Activated CD8-positive, alpha-beta memory T cell treated with anti-CD3 and anti-CD28 coated beads for 1 hour (primary cell): ENCODE data around the gene TFPI.
"Not testable (repeated sequence)": the region's sequence is repeated elsewhere in the genome, so short reads cannot be mapped to it uniquely, and the experiment has no call there.

Experiments used
- DNase-seq, 2 donors: peaks; one replicate each; pipeline ENCODE4 v3.0.0-alpha.2; 2020; ENCODE audit warnings: low read depth in 1 of 2; ENCODE audit errors: extremely low read depth in 1 of 2

The TFPI gene

GRCh38 chr2:187554011-187554703 is at the start of gene TFPI:
Gene TFPI (minus strand): TSS chr2:187554435. CDS start chr2:187503768, 50,667 bp downstream.
- DNase-seq, result no peak

- no peak for DNase-seq
Observed at GRCh38 chr2:187594801-187595200, 40.6 kb upstream of the TFPI start.

GRCh38 chr2:187593697-187594096 is 39.5 kb upstream of the TFPI start:
- no peak for DNase-seq

DNA sequence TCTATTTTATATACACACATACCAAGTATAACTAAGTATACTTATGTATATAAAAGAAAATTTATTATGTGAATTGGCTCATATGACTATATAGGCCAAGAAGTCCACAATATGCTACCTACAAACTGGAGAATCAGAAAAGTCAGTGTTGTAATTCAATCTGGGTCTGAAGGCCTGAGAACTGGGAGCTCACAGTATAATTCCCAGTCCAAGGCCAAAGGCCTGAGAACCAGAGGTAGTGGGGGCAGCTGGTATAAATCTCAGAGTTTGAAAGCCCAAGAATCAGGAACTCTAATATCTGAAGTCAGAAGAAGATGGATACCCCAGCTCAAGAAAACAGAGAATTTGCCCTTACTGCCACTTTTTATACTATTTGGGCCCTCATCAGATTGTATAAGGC is 38.9 kb upstream of the TFPI start:
- no peak for DNase-seq

DNA sequence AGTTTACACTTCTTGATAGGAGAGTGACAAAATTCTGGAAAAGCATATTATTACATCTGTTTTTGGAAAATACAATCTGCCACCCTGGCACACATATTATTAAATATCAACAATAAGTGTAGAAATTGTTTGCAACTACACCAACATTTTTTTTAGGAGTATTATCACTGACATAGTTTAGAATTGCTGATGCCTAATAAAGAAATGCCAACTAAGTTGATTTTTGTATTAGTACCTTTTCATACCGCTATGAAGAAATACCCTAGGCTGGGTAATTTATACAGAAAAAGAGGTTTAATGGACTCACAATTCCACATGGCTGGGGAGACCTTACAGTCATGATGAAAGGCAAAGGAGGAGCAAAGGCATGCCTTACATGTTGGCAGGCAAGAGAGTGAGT is 35.9 kb upstream of the TFPI start:
- no peak for DNase-seq

DNA sequence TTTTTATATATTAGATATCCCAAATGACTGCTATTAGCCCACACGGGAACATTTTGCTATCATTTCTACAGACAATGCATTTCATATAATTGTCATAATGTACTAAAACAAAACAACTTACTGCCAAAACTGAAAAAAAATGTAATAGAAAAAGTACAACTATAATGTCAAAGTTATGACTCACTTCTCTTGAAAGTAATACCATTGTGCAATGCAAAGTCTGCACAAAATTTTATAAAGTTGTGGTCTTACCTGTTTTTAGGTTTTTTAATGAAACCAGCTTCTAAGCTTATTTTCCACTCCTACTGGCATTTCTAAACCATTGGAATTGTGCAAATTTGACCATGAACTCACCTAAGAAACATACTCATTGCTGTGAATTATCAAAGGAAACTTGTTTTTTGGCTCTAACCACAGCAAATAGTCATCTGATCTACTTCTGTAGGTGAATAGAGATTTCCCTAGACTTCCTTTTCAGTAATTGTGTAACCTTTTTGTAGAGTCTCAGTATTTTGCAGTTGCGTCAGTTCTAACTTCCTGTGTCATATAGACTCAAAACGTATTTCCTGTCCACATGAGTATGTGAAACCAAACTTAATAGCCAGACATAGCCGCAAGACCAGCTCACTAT is 31.9 kb upstream of the TFPI start:
- no peak for DNase-seq

- no peak for DNase-seq
Observed at GRCh38 chr2:187581125-187581896, 27.1 kb upstream of the TFPI start.

DNA sequence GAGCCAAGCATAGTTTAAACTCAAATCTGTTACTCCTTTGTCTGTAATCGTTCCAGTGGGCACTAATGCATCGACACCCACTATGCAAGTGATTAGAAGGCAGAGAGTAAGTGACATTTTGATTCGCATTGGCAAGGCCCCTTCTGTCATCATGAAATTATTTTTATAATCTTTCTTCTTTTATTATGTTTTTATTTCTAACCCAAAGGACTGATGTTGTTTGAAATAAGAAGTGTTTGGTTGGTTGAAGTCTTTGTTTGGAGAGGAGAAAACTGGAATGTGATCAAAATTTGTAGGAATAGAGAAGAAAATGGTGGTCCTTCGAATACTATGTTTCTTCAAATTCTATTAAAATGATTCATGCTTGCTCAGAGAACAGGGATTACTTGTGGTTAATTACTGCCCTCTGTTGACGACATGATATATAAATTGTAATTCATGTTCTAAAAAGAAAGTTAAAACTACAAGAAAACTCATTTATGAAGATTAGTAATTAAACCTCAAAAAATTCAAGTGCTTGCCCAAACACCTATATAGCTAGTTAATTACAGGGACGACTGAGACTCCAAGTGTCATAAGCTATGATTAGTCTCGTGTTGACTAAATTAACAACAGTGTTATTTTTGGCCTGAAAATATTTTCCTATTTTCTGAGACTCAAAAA is 26.4 kb upstream of the TFPI start:
- DNase-seq, result no peak

GRCh38 chr2:187577310-187577709 is 23.1 kb upstream of the TFPI start:
- DNase-seq, result no peak

GRCh38 chr2:187576906-187577305 is 22.7 kb upstream of the TFPI start:
- DNase-seq, result no peak

GRCh38 chr2:187575751-187576067 is 21.5 kb upstream of the TFPI start:
- no peak for DNase-seq

GRCh38 chr2:187574969-187575750 is 20.9 kb upstream of the TFPI start:
- no peak for DNase-seq

DNA sequence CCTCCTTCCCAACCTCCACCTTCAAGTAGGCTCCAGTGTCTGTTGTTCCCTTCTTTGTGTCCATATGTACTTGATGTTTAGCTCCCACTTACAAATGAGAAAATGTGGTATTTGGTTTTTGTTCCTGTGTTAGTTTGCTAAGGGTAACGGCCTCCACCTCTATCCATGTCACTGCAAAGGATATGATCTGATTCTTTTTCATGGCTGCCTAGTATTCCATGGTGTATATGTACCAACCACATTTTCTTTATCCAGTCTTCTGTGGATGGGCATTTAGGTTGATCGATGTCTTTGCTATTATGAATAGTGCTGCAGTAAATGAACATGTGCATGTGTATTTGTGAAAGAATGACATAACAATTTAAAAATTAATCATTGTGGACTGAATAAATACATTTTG is 19.5 kb upstream of the TFPI start:
- no peak for DNase-seq

- not testable (repeated sequence) for DNase-seq
Observed at GRCh38 chr2:187571996-187572395, 17.8 kb upstream of the TFPI start.

GRCh38 chr2:187569571-187569970 is 15.3 kb upstream of the TFPI start:
- no peak for DNase-seq

DNA sequence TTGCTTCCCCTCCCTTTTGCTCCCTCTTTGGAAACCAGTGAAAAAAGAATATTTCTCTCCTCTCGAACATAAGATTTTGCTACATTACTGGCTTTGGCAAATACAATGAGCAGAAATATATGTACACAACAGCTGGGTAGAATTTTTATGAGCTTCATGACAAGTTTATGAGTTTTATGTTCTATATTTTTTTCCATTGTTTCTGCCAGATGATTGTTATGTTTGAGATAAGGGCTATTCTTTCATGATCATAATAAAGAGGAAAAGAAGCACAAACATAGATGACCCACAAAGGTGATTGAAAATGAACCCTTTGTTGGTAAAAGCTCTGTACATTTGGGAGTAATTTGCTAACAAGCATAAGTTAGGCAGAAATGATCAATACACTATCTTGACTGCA is 14.8 kb upstream of the TFPI start:
- no peak for DNase-seq

GRCh38 chr2:187567126-187567525 is 12.9 kb upstream of the TFPI start:
- DNase-seq, result no peak

- no peak for DNase-seq
Observed at GRCh38 chr2:187566712-187567111, 12.5 kb upstream of the TFPI start.

DNA sequence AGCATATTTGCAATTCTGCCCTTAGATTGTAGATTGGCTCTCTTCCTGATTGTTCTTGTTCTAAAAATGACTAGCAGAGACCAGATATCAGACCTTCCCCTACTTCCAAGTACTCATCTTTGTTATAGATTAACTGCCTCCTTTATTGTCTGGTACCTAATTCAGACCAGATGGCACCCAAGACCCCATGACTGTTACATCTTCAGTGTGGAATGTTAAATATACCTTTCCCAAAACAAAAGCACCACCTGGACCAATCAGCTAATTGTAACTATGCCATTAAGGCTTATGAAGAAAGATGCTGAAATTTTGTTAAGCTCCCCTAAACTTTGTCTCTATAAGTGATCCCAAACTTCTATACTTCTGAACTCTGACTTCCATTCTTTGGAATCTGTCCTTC is 12.0 kb upstream of the TFPI start:
- DNase-seq, result no peak

DNA sequence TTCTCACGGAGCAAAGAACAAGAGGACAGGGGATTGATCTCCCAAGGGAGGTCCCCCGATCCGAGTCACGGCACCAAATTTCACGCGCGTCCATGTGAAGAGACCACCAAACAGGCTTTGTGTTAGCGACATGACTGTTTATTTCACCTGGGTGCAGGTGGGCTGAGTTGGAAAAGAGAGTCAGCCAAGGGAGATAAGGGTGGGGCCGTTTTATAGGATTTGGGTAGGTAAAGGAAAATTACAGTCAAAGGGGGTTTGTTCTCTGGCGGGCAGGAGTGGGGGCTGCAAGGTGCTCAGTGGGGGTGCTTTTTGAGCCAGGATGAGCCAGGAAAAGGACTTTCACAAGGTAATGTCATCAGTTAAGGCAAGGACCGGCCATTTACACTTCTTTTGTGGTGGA is 11.4 kb upstream of the TFPI start:
- not testable (repeated sequence) for DNase-seq

GRCh38 chr2:187556493-187556892 is 2.3 kb upstream of the TFPI start:
- not testable (repeated sequence) for DNase-seq
